RPMI8226 (cell line): ENCODE measurements around the gene NF1.
"Not testable (repeated sequence)": the region's sequence is repeated elsewhere in the genome, so short reads cannot be mapped to it uniquely, and the experiment has no call there.

Source experiments
- DNase-seq: peaks from one replicate; pipeline ENCODE4 v3.0.0-alpha.2; 2015

NF1 gene

DNA sequence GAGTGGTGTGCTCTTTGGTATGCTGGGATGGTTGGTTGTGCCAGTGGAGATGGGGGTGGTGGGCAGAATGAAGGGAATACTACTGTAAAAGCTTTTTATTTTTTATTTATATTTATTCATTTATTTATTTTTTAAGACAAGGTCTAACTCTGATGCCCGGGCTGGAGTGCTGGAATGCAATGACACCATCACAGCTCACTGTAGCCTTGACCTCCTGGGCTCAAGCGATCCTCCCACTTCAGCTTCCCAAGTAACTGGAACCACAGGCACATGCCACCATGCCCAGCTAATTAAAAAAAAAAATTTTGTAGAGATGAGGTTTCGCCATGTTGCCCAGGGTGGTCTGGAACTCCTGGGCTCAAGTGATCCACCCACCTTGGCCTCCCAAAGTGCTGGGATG lies 4.1 kb upstream of the NF1 start:
- DNase-seq = not testable (repeated sequence)

GRCh38 chr17:31092475-31093064 lies 2.2 kb upstream of the NF1 start:
- no peak for DNase-seq

- no peak for DNase-seq
Measured at GRCh38 chr17:31093866-31094599, 744 bp upstream of the NF1 start.

GRCh38 chr17:31095236-31096105 lies 694 bp downstream of the NF1 start:
- peak; percentile 38 for DNase-seq

- DNase-seq = no peak
Measured at GRCh38 chr17:31096106-31096436, 1.3 kb downstream of the NF1 start.

DNA sequence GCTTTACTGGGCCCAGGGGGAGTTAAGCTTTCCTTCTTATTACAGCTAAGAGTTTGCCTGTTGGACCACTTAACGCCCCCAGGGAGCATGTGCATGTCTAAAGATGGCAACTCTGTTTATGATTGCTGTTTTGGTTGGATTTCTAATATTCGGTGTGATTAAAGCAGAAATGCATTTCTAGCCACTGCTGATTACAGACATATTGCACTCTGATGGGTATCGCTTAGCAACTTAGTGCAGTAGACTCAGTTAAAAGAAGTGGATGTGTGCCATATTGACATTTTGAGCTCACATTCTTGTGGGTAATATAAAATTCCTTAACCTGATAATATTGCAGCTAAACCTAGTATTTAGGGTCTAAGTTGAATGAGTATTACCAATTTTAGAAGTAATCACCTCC lies 4.2 kb downstream of the NF1 start:
- no peak for DNase-seq

GRCh38 chr17:31100840-31101459 lies 6.2 kb downstream of the NF1 start:
- DNase-seq = no peak

DNA sequence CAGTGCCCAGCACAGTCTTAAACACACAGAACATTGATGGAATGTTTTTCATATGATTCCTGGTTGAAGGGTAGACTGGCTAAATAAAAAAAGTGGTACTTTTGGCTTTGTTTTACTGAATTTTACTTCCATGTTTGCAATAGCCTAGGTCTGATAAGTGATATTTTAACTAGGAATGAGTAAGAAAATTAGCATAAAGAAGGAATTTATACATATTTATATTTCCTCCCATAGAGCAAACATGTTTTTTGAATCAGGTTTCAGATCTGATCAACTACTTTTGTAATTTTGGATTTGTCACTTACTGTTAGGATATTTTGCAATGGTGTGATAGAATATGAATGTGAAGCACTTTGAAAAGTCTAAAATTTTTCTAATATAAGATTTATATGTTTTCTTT lies 7.2 kb downstream of the NF1 start:
- no peak for DNase-seq

DNA sequence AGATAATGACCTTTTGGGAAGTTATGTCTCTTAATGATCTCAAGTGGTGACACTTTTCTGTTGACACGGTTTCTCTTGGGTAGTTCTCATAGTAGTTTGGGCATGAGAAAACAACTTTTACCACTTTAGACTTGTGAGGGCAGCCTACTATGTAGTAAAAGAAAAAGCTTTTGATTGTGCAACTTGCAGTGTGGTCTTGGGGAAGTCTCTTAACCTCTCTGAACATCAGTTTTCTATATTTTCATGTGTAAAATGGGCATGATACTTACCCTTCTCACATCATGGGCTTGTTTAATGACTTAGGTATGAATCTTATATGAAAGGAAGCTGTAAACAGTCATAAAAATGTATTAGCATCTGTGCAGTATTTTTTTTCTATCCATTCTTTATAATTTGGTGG lies 11.2 kb downstream of the NF1 start:
- DNase-seq = no peak

DNA sequence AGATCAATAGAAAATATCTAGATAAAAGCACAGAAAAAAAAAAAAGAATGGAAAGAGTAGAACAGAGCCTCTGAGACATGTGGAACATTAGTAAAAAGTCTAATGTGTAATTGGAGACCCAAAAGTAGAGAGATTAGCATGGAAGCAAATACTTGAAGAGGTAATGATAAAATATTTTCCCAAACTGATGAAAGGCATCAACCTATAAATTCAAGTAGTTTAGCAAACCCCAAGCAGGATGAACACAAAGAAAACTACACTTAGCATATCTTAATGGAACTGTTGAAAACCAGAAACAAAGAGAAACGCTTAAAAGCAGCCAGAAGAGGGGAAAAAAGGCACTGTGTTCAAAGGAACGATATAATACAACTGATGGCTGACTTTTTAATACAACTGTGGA lies 16.4 kb downstream of the NF1 start:
- DNase-seq = no peak

DNA sequence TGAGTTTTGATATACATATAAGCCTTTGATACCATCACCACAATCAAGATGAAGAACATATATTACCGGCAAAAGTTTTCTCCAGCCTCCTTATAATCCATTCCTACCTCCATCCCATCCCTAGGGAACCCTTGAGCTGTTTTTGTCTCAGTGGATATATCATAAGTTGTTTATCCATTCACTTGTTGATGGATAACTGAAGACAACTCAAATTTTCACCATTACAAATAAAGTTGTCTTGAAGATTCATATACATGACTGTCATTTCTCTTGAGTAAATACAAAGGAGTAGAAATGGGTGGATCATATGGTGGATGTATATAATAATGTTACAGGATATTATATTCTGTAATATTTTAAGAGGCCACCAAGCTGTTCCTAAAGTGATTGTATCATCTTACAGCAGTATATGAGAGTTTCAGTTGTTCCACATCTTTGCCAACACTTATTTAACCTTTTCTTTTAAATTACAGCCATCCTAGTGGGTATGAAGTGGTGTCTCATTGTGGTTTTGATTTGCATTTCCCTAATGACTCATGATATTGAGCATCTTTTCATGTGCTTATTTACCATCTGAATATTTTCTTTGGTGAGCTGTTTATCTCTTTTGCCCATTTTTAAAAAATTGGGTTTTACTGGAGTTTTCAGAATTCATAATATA lies 17.4 kb downstream of the NF1 start:
- DNase-seq = no peak

GRCh38 chr17:31113368-31113767 lies 18.6 kb downstream of the NF1 start:
- not testable (repeated sequence) for DNase-seq

DNA sequence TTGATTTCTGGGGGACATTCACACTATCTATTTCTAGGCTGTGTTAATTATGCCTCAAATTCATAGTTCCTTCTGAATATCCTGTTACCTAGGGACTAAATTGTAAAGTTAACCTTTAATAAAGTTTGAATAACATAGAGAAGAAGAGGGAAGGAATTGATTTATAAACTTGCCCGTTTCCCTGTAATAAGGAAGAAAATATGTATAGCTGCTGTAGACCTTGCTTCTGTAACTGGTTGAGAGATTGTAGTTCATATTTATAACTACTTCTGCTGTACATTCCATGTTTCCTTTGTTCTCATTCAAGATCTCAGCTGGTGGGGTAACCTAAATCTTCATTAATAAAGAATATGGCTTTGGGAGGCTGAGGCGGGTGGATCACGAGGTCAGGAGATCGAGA lies 19.2 kb downstream of the NF1 start:
- no peak for DNase-seq

DNA sequence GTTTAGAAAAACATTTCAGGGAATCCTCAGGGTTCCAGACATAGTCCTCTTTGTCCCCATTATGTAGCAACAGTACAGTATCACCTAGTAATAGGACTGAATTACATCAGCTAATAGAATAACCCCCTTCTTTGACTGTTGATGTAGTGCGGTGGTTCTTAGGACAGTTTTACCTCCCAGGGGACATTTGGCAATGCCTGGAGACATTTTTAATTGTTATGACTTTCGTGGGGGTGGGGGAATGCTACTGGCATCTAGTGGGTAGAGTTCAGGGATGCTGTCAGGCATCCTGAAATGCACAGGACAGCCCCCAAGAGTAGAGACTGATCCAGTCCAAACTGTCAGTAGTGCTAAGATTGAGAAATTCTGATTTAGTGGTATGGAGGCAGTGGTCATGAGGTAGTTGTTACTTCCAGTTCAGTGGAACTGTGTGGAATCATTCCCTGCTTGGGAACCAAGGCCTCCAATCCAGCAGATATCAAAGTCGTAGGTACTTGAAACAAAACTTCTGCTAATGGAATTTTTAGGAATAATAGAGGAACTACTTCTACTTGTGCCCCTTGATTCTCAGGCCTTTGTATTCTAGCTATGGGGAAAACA lies 20.3 kb downstream of the NF1 start:
- DNase-seq = no peak

DNA sequence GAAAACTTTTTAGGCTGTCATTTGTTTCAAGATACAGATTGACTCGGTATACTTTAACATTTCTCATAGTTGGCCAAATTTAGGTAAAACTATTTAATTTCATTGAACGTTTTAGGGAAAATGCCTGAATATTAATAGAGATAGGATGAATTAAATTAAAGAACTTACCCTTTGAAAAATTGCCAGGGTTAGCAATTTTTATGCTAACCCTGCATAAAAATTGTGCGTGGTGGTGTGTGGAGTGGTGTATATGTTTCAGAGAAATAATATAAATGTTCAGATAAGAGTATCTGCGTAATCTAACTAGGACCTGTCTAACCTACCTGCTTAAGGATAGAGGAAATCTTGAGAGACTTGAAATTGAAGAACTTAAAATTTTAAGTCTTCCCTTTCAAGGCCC lies 21.4 kb downstream of the NF1 start:
- DNase-seq = no peak

DNA sequence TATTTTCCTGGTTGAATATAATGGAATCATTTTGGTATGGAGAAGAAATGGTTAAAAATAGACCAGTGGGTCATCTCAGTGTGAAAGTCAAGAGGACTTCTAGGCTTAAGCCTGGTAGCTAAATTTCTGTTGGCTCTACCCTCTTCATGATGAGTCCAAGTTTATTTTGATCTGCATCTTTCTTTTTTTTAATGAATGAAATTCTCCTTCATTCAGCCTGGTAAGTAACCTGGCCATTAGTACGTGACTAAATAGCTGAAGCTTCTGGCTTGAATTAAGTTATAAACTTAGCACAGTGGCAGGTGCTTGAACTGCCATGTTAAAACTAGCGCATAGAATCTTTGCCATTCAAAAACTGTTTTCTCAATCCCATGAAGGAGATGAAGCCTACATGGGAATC lies 28.0 kb downstream of the NF1 start:
- no peak for DNase-seq

DNA sequence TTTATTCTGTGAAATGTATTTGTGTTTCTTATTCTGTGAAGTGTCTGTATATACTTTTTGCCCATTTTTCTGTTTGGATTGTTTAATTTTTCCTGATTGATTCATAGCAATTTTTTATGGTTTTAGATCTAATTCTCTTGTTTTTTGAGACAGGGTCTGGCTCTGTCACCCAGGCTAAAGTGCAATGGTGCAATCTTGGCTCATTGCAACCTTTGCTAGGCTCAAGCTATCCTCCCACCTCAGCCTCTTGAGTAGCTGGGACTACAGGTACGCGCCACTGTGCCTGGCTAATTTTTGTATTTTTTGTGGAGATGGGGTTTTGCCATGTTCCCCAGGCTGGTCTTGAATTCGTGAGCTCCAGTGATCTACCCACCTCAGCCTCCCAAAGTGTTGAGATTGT lies 31.5 kb downstream of the NF1 start:
- no peak for DNase-seq

GRCh38 chr17:31128241-31128640 lies 33.5 kb downstream of the NF1 start:
- no peak for DNase-seq

- DNase-seq = no peak
Measured at GRCh38 chr17:31130286-31131224, 35.8 kb downstream of the NF1 start.

GRCh38 chr17:31131299-31131698 lies 36.5 kb downstream of the NF1 start:
- no peak for DNase-seq

DNA sequence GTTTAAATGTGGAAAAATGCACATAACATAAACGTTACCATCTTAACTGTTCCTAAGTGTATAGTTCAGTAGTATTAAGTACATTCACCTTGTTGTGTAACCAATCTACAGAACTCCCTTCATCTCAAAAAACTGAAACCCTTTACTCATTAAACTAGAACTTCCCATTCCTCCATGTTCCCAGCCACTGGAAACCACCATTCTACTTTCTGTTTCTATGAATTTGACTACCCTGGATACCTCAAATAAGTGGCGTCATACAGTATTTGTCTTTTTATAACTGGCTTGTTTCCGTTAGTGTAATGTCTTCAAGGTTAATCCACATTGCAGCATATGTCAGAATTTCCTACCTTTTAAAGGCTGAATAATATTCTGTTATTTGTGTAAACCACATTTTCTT lies 38.2 kb downstream of the NF1 start:
- no peak for DNase-seq

DNA sequence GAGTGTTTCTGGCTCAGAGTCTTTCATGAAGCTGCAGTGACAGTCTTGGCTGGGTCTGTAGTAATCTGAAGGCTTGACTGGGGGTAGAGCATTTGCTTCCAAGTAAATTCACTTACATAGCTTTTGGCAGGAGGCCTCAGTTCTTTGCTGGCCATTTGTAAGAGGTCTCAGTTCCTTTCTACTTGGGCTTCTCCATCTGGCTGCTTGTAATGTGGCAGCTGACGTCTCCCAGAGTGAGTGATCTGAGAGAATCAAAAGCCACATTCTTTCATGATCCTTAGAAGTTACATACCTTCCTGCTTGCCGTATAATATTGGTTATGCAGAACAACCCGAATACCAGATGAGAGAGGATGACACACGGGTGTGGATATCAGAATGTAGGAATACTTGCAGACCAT lies 39.8 kb downstream of the NF1 start:
- DNase-seq = no peak
